ENCODE results near the gene TMEM131L. TPM values are rescaled to one million over a fixed set of nuclear protein-coding genes. Genes with fewer than 3 reads are reported as not detected.
A peak's percentile ranks its signal among the peaks of the same experiment; 100 is the strongest.

TMEM131L gene
- total RNA-seq, 6 experiments from 2014 or later: 7.7 to 8.9 (median 8.0) TPM

DNA sequence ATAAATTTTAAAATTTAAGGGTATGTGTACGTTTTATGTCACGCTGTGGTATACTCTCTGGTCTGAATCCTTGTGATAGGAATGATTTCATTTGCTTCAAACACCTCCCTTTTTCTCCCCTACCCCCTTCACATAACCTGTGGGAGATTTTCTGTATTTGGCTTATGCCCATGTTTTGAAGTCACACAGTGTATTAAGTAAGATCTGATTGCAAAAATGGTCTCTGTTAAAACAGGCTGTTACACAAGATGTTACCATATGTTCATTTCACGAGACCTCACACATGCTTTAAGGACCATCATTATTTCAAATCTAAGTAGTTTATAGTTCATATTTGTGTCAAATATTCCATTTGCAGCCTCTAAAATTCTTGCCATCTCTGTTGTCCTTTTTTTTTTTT lies 63.5 kb downstream of the TMEM131L start:
- Mint-ChIP-seq H3K27ac (no peak overlapping the region), H3K36me3 (ENCODE audit: low read depth) (no peaks in the 10 kb centered on the region), H3K4me3 (no peak overlapping the region), H3K27me3 (ENCODE audit: insufficient read depth) (peaks cover 2% of the 10 kb centered on the region; the same call in 1 of the 2 replicates), H3K4me1 (ENCODE audit: low read depth) (peaks cover under 1% of the 10 kb centered on the region; the same call in 1 of the 2 replicates), H3K9me3 (no peaks in the 10 kb centered on the region)
- no peak for DNase-seq
- TF ChIP-seq, protein P1, sequence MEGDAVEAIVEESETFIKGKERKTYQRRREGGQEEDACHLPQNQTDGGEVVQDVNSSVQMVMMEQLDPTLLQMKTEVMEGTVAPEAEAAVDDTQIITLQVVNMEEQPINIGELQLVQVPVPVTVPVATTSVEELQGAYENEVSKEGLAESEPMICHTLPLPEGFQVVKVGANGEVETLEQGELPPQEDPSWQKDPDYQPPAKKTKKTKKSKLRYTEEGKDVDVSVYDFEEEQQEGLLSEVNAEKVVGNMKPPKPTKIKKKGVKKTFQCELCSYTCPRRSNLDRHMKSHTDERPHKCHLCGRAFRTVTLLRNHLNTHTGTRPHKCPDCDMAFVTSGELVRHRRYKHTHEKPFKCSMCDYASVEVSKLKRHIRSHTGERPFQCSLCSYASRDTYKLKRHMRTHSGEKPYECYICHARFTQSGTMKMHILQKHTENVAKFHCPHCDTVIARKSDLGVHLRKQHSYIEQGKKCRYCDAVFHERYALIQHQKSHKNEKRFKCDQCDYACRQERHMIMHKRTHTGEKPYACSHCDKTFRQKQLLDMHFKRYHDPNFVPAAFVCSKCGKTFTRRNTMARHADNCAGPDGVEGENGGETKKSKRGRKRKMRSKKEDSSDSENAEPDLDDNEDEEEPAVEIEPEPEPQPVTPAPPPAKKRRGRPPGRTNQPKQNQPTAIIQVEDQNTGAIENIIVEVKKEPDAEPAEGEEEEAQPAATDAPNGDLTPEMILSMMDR (IDR thresholded peaks at IDR 0.05): no peak

GRCh38 chr4:153530284-153530999 lies 64.3 kb downstream of the TMEM131L start:
- H3K27ac Mint-ChIP-seq: no peak overlapping the region
- H3K4me3 Mint-ChIP-seq: no peak overlapping the region

GRCh38 chr4:153531000-153531358 lies 64.8 kb downstream of the TMEM131L start:
- TF ChIP-seq, protein P1 (IDR thresholded peaks at IDR 0.05): peak; percentile 44

More at GRCh38 chr4:153530284-153530999, 64.3 kb downstream of the TMEM131L start:
- peaks cover 2% of the 10 kb centered on the region; the same call in 1 of the 2 replicates for H3K27me3 Mint-ChIP-seq (ENCODE audit: insufficient read depth)
- H3K4me1 Mint-ChIP-seq (ENCODE audit: low read depth): peaks cover 8% of the 10 kb centered on the region
- DNase-seq: no peak
- no peaks in the 10 kb centered on the region for H3K9me3 Mint-ChIP-seq
- H3K36me3 Mint-ChIP-seq (ENCODE audit: low read depth): no peaks in the 10 kb centered on the region
- TF ChIP-seq, protein P1 (IDR thresholded peaks at IDR 0.05): no peak

GRCh38 chr4:153531976-153532626 lies 65.9 kb downstream of the TMEM131L start:
- Mint-ChIP-seq H3K27me3 (ENCODE audit: insufficient read depth) (peaks cover 2% of the 10 kb centered on the region; the same call in 1 of the 2 replicates), H3K36me3 (ENCODE audit: low read depth) (no peaks in the 10 kb centered on the region), H3K4me1 (ENCODE audit: low read depth) (peaks cover 15% of the 10 kb centered on the region), H3K9me3 (no peaks in the 10 kb centered on the region), H3K4me3 (no peak overlapping the region), H3K27ac (no peak overlapping the region)
- no peak for DNase-seq
- TF ChIP-seq, protein P1 (IDR thresholded peaks at IDR 0.05): no peak

More at GRCh38 chr4:153531000-153531358, 64.8 kb downstream of the TMEM131L start:
- peaks cover 12% of the 10 kb centered on the region for H3K4me1 Mint-ChIP-seq (ENCODE audit: low read depth)
- H3K27ac Mint-ChIP-seq: no peak overlapping the region
- no peak overlapping the region for H3K4me3 Mint-ChIP-seq
- no peaks in the 10 kb centered on the region for H3K9me3 Mint-ChIP-seq
- DNase-seq: no peak
- peaks cover 2% of the 10 kb centered on the region; the same call in 1 of the 2 replicates for H3K27me3 Mint-ChIP-seq (ENCODE audit: insufficient read depth)
- H3K36me3 Mint-ChIP-seq (ENCODE audit: low read depth): no peaks in the 10 kb centered on the region

DNA sequence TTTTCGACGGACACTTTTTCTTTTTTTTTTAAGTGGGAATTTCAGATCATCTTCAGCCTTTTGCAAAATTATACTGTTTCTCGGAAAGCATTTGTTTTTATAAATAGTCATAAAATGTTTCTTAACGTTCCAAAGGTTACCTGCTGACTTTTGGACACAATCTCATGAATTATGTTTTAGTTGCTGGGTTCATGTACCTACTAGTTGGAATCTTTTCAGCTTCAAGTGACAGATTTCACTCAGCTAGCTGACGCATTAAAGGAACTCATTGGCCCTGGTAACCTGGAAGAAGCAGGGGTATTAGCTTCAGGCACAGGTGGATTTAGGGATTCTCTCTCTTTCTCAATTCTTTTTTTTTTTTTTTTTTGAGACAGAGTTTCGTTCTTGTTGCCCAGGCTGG lies 66.5 kb downstream of the TMEM131L start:
- H3K36me3 Mint-ChIP-seq (ENCODE audit: low read depth): no peaks in the 10 kb centered on the region

More for the DNA sequence above, 66.5 kb downstream of the TMEM131L start:
- Mint-ChIP-seq H3K4me1 (ENCODE audit: low read depth) (peaks cover 15% of the 10 kb centered on the region), H3K27ac (no peak overlapping the region), H3K27me3 (ENCODE audit: insufficient read depth) (peaks cover 2% of the 10 kb centered on the region; the same call in 1 of the 2 replicates), H3K4me3 (no peak overlapping the region), H3K9me3 (no peaks in the 10 kb centered on the region)
- no peak for DNase-seq
- TF ChIP-seq, protein P1 (IDR thresholded peaks at IDR 0.05): no peak

Data from HFFc6 (cell line).